Esophagus squamous epithelium (tissue), 5 donors: ENCODE measurements around the gene SCOC. TPM values are rescaled to one million over a fixed set of nuclear protein-coding genes. Genes with fewer than 3 reads are reported as not detected.
A peak's percentile ranks its signal among the peaks of the same experiment; 100 is the strongest.

Source experiments
- DNase-seq: peaks from one replicate; lab custom pipeline; 2025; lab: John Stamatoyannopoulos, UW
- H3K27ac ChIP-seq, 4 donors: fragments of 200-600 bp; sonication (generic); one replicate each; pipeline ENCODE4 v1.5.1; 2016 to 2019; ENCODE audit warnings: mild to moderate bottlenecking in 1 of 4
- H3K27me3 ChIP-seq, 4 donors: fragments of 200-600 bp; sonication (generic); 1 replicate in 3 of 4; 2 replicates in 1 of 4; pipeline versions ENCODE4 v1.5.1 to v1.6.0; 2017 to 2021; ENCODE audit warnings: antibody characterized with exemption in 1 of 4
- H3K36me3 ChIP-seq, 3 donors: fragments of 200-600 bp; sonication (generic); one replicate each; pipeline ENCODE4 v1.5.1; 2016 to 2019
- H3K4me1 ChIP-seq, 3 donors: fragments of 200-600 bp; sonication (generic); one replicate each; pipeline ENCODE4 v1.5.1; 2017 to 2019
- H3K4me3 ChIP-seq, 4 donors: fragments of 200-600 bp; sonication (generic); 1 replicate in 3 of 4; 2 replicates in 1 of 4; pipeline ENCODE4 v1.5.1; 2016 to 2019; ENCODE audit warnings: mild to moderate bottlenecking in 2 of 4, moderate library complexity in 1 of 4
- H3K9me3 ChIP-seq, 3 donors: fragments of 200-600 bp; sonication (generic); one replicate each; pipeline ENCODE4 v1.5.1; 2016 to 2019
- CTCF ChIP-seq, 6 experiments: fragments of 450-650 bp in 4 of 6; fragments of 200-600 bp in 2 of 6; sonication (generic) in 2 of 6; IDR thresholded peaks; one replicate each; pipeline ENCODE4 v1.5.1; 2016 to 2019; ENCODE audit warnings: antibody characterized with exemption in 6 of 6, mild to moderate bottlenecking in 4 of 6, moderate library complexity in 4 of 6
- POLR2A ChIP-seq, 4 donors: fragments of 450-650 bp; IDR thresholded peaks; one replicate each; pipeline ENCODE4 v1.6.1; 2017; ENCODE audit warnings: antibody characterized with exemption in 4 of 4, mild to moderate bottlenecking in 4 of 4, moderate library complexity in 3 of 4
- whole genome bisulfite sequencing, 2 donors: methylation state at CpG; one replicate each; pipeline ENCODE4 v1.1.5; 2018; 5-methylcytosine and 5-hydroxymethylcytosine counted together
- intact Hi-C: fragments of 100-400 bp; cut with DNase I; formaldehyde crosslinking; loops from one replicate; pipeline ENCODE4 v1.15.0; 2022
- total RNA-seq, 4 donors: library from RNA; depleted of rRNA; stranded (reverse); fragments of >200 nt; gene quantifications; one replicate each; pipeline ENCODE4 v1.1.0, GENCODE V29; 2016
- donor health status: DM: yes; HTN: yes; CAD: no.

SCOC gene
- total RNA-seq, 4 donors from 2014 or later: 39.1 to 73.6 (median 50.8) TPM

GRCh38 chr4:140372751-140373327 is 607 bp upstream of the SCOC start:
- TF ChIP-seq CTCF (IDR thresholded peaks at IDR 0.05) (peak in 5 of 6 experiments; percentile 14 to 51 (median 25)), POLR2A (IDR thresholded peaks at IDR 0.05) (no peak)
- H3K27me3 ChIP-seq: no peaks in the 10 kb centered on the region
- H3K4me1 ChIP-seq: peaks cover 5 to 48% (median 13%) of the 10 kb centered on the region in 3 donors
- 1 to 3% methylated on average over 21 of the region's 21 CpGs for WGBS, 2 donors
- no peak for DNase-seq
- H3K9me3 ChIP-seq: no peaks in the 10 kb centered on the region
- peak overlapping the region; percentile 80 to 96 (median 93) for H3K4me3 ChIP-seq
- intact Hi-C loops: no loop called here
- no peaks in the 10 kb centered on the region for H3K36me3 ChIP-seq
- peak overlapping the region; percentile 74 to 97 (median 95) for H3K27ac ChIP-seq

- H3K36me3 ChIP-seq: peaks cover 0 to 1% (median 0%) of the 10 kb centered on the region in 3 donors
- H3K27me3 ChIP-seq: no peaks in the 10 kb centered on the region
- H3K4me3 ChIP-seq: peak overlapping the region; percentile 80 to 96 (median 93)
- 2 to 3% methylated on average over 6 to 8 of the region's 8 CpGs for WGBS, 2 donors
- no peaks in the 10 kb centered on the region for H3K9me3 ChIP-seq
- DNase-seq: no peak
- peak overlapping the region; percentile 91 to 97 (median 95) for H3K27ac ChIP-seq
- intact Hi-C loops: no loop called here
- TF ChIP-seq POLR2A (IDR thresholded peaks at IDR 0.05): no peak
- TF ChIP-seq CTCF (IDR thresholded peaks at IDR 0.05): no peak
- peaks cover 5 to 49% (median 13%) of the 10 kb centered on the region in 3 donors for H3K4me1 ChIP-seq
These were observed 658 bp downstream of the SCOC start for GRCh38 chr4:140374130-140374477.

GRCh38 chr4:140382732-140383131 is 9.3 kb downstream of the SCOC start:
- H3K9me3 ChIP-seq: no peaks in the 10 kb centered on the region
- peaks cover 0 to 47% (median 0%) of the 10 kb centered on the region in 3 donors for H3K36me3 ChIP-seq
- intact Hi-C loops: no loop called here
- no peak for TF ChIP-seq POLR2A (IDR thresholded peaks at IDR 0.05)
- no peak for TF ChIP-seq CTCF (IDR thresholded peaks at IDR 0.05)
- DNase-seq: no peak
- H3K27ac ChIP-seq: no peak overlapping the region
- H3K4me3 ChIP-seq: no peak overlapping the region
- H3K27me3 ChIP-seq: no peaks in the 10 kb centered on the region
- peaks cover 0 to 2% (median 0%) of the 10 kb centered on the region in 3 donors for H3K4me1 ChIP-seq

- no peak for TF ChIP-seq CTCF (IDR thresholded peaks at IDR 0.05)
- TF ChIP-seq POLR2A (IDR thresholded peaks at IDR 0.05): no peak
- DNase-seq: no peak
These were observed 14.6 kb downstream of the SCOC start for GRCh38 chr4:140388015-140388414.

GRCh38 chr4:140395668-140396067 is 22.2 kb downstream of the SCOC start:
- Histone ChIP-seq H3K27ac (no peak overlapping the region), H3K9me3 (no peaks in the 10 kb centered on the region), H3K4me3 (no peak overlapping the region), H3K36me3 (no peaks in the 10 kb centered on the region), H3K27me3 (no peaks in the 10 kb centered on the region), H3K4me1 (no peaks in the 10 kb centered on the region)
- TF ChIP-seq CTCF (IDR thresholded peaks at IDR 0.05) (no peak), POLR2A (IDR thresholded peaks at IDR 0.05) (no peak)
- intact Hi-C loops: no loop called here
- DNase-seq: no peak
- 62 to 63% methylated on average over 5 of the region's 5 CpGs for WGBS, 2 donors

More at GRCh38 chr4:140388015-140388414, 14.6 kb downstream of the SCOC start:
- no peak overlapping the region for H3K4me3 ChIP-seq
- H3K9me3 ChIP-seq: no peaks in the 10 kb centered on the region
- no peaks in the 10 kb centered on the region for H3K27me3 ChIP-seq
- intact Hi-C loops: no loop called here
- WGBS, 2 donors: 71 to 86% methylated on average over 1 of the region's 1 CpG
- H3K4me1 ChIP-seq: no peaks in the 10 kb centered on the region
- peaks cover 0 to 10% (median 0%) of the 10 kb centered on the region in 3 donors for H3K36me3 ChIP-seq
- H3K27ac ChIP-seq: no peak overlapping the region
